Spleen (tissue), 11 donors: ENCODE data around the gene PTGES. TPM values are rescaled to one million over a fixed set of nuclear protein-coding genes. Genes with fewer than 3 reads are reported as not detected.
A peak's percentile ranks its signal among the peaks of the same experiment; 100 is the strongest.
"Not testable (repeated sequence)": the region's sequence is repeated elsewhere in the genome, so short reads cannot be mapped to it uniquely, and the experiment has no call there.

Experiments
- DNase-seq: peaks from one replicate; pipeline ENCODE4 v3.0.0-alpha.2; 2020
- H3K27ac ChIP-seq, 8 donors: fragments of 200-600 bp; sonication (generic) in 7 of 8; 1 replicate in 4 of 8; 2 replicates in 4 of 8; pipeline versions ENCODE4 v1.5.0 to v1.8.0; 2016 to 2021; ENCODE audit warnings: inconsistent platforms in 4 of 8, mild to moderate bottlenecking in 4 of 8, moderate library complexity in 1 of 8
- H3K27me3 ChIP-seq, 7 donors: fragments of 200-600 bp; sonication (generic) in 6 of 7; replicated peaks in 1 of 7; 1 replicate in 4 of 7; 2 replicates in 3 of 7; pipeline versions ENCODE4 v1.5.0 to v1.8.0; 2016 to 2021; ENCODE audit warnings: inconsistent platforms in 3 of 7, mild to moderate bottlenecking in 1 of 7
- H3K36me3 ChIP-seq, 6 donors: fragments of 200-600 bp; sonication (generic) in 5 of 6; 1 replicate in 4 of 6; 2 replicates in 2 of 6; pipeline versions ENCODE4 v1.5.0 to v1.8.0; 2016 to 2021; ENCODE audit warnings: inconsistent platforms in 2 of 6
- H3K4me1 ChIP-seq, 6 donors: fragments of 200-600 bp; sonication (generic) in 5 of 6; 1 replicate in 3 of 6; 2 replicates in 3 of 6; pipeline versions ENCODE4 v1.5.0 to v1.8.0; 2016 to 2021; ENCODE audit warnings: inconsistent platforms in 3 of 6
- H3K4me3 ChIP-seq, 8 donors: fragments of 200-600 bp; sonication (generic) in 7 of 8; 1 replicate in 4 of 8; 2 replicates in 4 of 8; pipeline versions ENCODE4 v1.5.0 to v1.8.0; 2016 to 2021; ENCODE audit warnings: inconsistent platforms in 4 of 8, mild to moderate bottlenecking in 4 of 8, moderate library complexity in 2 of 8
- H3K9me3 ChIP-seq, 8 donors: fragments of 200-600 bp; sonication (generic) in 7 of 8; 1 replicate in 4 of 8; 2 replicates in 4 of 8; pipeline versions ENCODE4 v1.5.0 to v1.8.0; 2016 to 2021; ENCODE audit warnings: inconsistent platforms in 4 of 8
- POLR2A ChIP-seq, 3 donors: fragments of 450-650 bp; IDR thresholded peaks; one replicate each; pipeline ENCODE4 v1.5.1; 2017; ENCODE audit warnings: antibody characterized with exemption in 3 of 3, mild to moderate bottlenecking in 1 of 3
- POLR2AphosphoS5 ChIP-seq, 3 donors: sonication (generic); formaldehyde crosslinking; IDR thresholded peaks; one replicate each; pipeline ENCODE4 v1.5.1; 2017; ENCODE audit warnings: antibody characterized with exemption in 3 of 3
- WGBS, 5 donors: extraction: QIAGEN DNeasy Blood & Tissue Kit in 3 of 5; methylation state at CpG; one replicate each; pipeline versions ENCODE4 v1.1.5 to v1.1.7; 2013 to 2018; 5-methylcytosine and 5-hydroxymethylcytosine counted together
- intact Hi-C: fragments of 100-400 bp; cut with DNase I; formaldehyde crosslinking; loops from one replicate; pipeline ENCODE4 v1.15.0; 2023; ENCODE audit warnings: low total_unique reads
- polyA plus RNA-seq, 3 donors: library from polyadenylated mRNA; stranded (reverse); fragments of 200-250 nt; gene quantifications; one replicate each; pipeline ENCODE4 v1.2.1, GENCODE V29; 2013
- total RNA-seq, 7 donors: library from RNA; depleted of rRNA in 3 of 7; stranded (reverse); fragments of >200 nt in 3 of 7; fragmentation: NEBNext Ultra II Directional in 4 of 7; extraction: Animal tissue kit (Norgen Biotek cat#: 25700) in 4 of 7; gene quantifications; one replicate each; pipeline versions ENCODE4 v1.1.0 to v1.2.1, GENCODE V29; 2016 to 2021
- TF ChIP-seq, protein P1 (sequence below), 11 experiments: fragments of 200-600 bp in 7 of 11; fragments of 450-650 bp in 4 of 11; sonication (generic) in 4 of 11; IDR thresholded peaks in 8 of 11; conservative IDR thresholded peaks in 3 of 11; 1 replicate in 7 of 11; 2 replicates in 4 of 11; pipeline versions ENCODE4 v1.4.0 to v1.8.0; 2016 to 2021; ENCODE audit warnings: antibody characterized with exemption in 11 of 11, inconsistent platforms in 4 of 11, mild to moderate bottlenecking in 1 of 11
- donor health status: healthy with polysubstance abuse.
- donor health status: DM: no; HTN: no; CAD: no; lungs with moderate emphysema.
- donor health status: DM: no; HTN: no; CAD: no.
- donor health status: Bipolar disorder and iron deficiency.
- donor health status: healthy.
- donor health status: DM: no; HTN: no; CAD: no.
- donor health status: DM: yes; HTN: yes; CAD: no.

The PTGES gene
- total and polyA plus RNA-seq, 10 donors: 1.4 to 7.2 (median 2.8) TPM

GRCh38 chr9:129777769-129778130, 24.9 kb upstream of the PTGES start:
- intact Hi-C loops: no loop called here
- H3K4me3 ChIP-seq: peak overlapping the region in 1 of 8 donors; percentile 31
- peak overlapping the region in 7 of 8 donors; percentile 58 to 80 (median 69) for H3K27ac ChIP-seq
- peaks cover 11 to 59% (median 31%) of the 10 kb centered on the region in 6 donors for H3K4me1 ChIP-seq
- no peak for DNase-seq
- no peak for TF ChIP-seq POLR2AphosphoS5 (IDR thresholded peaks at IDR 0.05)
- peaks cover 0 to 14% (median 0%) of the 10 kb centered on the region in 7 donors for H3K27me3 ChIP-seq
- no peaks in the 10 kb centered on the region for H3K36me3 ChIP-seq
- 45 to 54% (median 51%) methylated on average over 11 of the region's 11 CpGs for WGBS, 5 donors
- no peaks in the 10 kb centered on the region for H3K9me3 ChIP-seq

- H3K4me1 ChIP-seq: peaks cover 11 to 60% (median 31%) of the 10 kb centered on the region in 6 donors
Observed at GRCh38 chr9:129776938-129777768, 24.3 kb upstream of the PTGES start.

DNA sequence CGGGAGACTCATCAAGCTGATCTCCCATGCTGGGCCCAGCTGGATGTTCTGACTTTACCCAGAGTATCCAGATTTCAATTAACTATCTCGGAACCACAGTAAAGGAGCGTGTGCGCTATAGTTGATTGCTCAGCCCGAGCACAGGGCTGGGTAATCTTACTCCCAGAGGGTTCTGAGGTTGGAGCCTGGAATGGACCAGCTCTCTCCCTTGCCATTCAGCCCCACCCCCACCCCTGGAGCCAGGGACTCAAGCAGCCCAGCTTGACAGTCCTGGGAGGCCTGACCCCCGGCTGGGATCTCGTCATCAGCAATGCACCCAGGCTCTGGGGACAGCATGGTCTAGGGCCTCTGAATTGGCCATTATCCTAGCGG, 23.7 kb upstream of the PTGES start:
- Histone ChIP-seq H3K36me3 (no peaks in the 10 kb centered on the region), H3K4me3 (peak overlapping the region in 1 of 8 donors; percentile 31), H3K4me1 (peaks cover 11 to 60% (median 31%) of the 10 kb centered on the region in 6 donors), H3K9me3 (no peaks in the 10 kb centered on the region), H3K27me3 (peaks cover 0 to 14% (median 0%) of the 10 kb centered on the region in 7 donors), H3K27ac (peak overlapping the region in 7 of 8 donors; percentile 58 to 80 (median 69))
- TF ChIP-seq, protein P1, sequence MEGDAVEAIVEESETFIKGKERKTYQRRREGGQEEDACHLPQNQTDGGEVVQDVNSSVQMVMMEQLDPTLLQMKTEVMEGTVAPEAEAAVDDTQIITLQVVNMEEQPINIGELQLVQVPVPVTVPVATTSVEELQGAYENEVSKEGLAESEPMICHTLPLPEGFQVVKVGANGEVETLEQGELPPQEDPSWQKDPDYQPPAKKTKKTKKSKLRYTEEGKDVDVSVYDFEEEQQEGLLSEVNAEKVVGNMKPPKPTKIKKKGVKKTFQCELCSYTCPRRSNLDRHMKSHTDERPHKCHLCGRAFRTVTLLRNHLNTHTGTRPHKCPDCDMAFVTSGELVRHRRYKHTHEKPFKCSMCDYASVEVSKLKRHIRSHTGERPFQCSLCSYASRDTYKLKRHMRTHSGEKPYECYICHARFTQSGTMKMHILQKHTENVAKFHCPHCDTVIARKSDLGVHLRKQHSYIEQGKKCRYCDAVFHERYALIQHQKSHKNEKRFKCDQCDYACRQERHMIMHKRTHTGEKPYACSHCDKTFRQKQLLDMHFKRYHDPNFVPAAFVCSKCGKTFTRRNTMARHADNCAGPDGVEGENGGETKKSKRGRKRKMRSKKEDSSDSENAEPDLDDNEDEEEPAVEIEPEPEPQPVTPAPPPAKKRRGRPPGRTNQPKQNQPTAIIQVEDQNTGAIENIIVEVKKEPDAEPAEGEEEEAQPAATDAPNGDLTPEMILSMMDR (IDR thresholded peaks at IDR 0.05 in 8 of 11, conservative IDR thresholded peaks at IDR 0.05 in 3 of 11): no peak
- TF ChIP-seq POLR2A (IDR thresholded peaks at IDR 0.05) (no peak), POLR2AphosphoS5 (IDR thresholded peaks at IDR 0.05) (no peak)
- 68 to 96% (median 78%) methylated on average over 6 to 8 of the region's 8 CpGs for WGBS, 5 donors
- DNase-seq: no peak
- intact Hi-C loops: no loop called here

More at GRCh38 chr9:129776938-129777768, 24.3 kb upstream of the PTGES start:
- Histone ChIP-seq H3K4me3 (peak overlapping the region in 1 of 8 donors; percentile 31), H3K27me3 (peaks cover 0 to 14% (median 0%) of the 10 kb centered on the region in 7 donors), H3K36me3 (no peaks in the 10 kb centered on the region), H3K9me3 (no peaks in the 10 kb centered on the region), H3K27ac (peak overlapping the region in 7 of 8 donors; percentile 58 to 80 (median 69))
- intact Hi-C loops: no loop called here
- peak; percentile 62 to 80 (median 73) for TF ChIP-seq POLR2AphosphoS5 (IDR thresholded peaks at IDR 0.05)
- no peak for TF ChIP-seq POLR2A (IDR thresholded peaks at IDR 0.05)
- 8 to 11% (median 10%) methylated on average over 14 to 16 of the region's 16 CpGs for WGBS, 5 donors
- peak; percentile 92 for DNase-seq

GRCh38 chr9:129776096-129776495, 23.3 kb upstream of the PTGES start:
- whole genome bisulfite sequencing, 5 donors: 87 to 97% (median 96%) methylated on average over 4 of the region's 4 CpGs
- H3K27me3 ChIP-seq: peaks cover 0 to 14% (median 0%) of the 10 kb centered on the region in 7 donors
- intact Hi-C loops: not testable (repeated sequence)

DNA sequence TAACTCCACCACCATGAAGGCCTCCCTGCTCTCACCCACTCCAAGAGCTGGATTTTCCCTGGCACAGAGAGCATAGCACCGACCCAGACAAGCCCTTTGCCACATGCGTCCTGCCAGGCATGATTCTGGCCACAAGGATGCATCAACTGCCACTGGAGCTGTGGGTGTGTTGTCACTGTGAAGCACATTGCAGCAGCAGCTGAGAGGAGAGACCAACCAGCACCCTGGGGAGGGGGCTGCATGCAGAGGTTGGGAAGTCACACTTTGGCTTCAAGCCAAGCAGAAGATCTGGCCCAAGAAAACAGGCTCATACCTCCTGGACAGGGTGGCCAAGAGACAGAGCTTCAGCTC, 22.6 kb upstream of the PTGES start:
- H3K4me3 ChIP-seq: no peak overlapping the region
- TF ChIP-seq, protein P1 (IDR thresholded peaks at IDR 0.05 in 8 of 11, conservative IDR thresholded peaks at IDR 0.05 in 3 of 11): no peak
- no peak for TF ChIP-seq POLR2A (IDR thresholded peaks at IDR 0.05)
- no peak for TF ChIP-seq POLR2AphosphoS5 (IDR thresholded peaks at IDR 0.05)
- H3K4me1 ChIP-seq: peaks cover 11 to 60% (median 31%) of the 10 kb centered on the region in 6 donors
- intact Hi-C loops: no loop called here
- 26 to 58% (median 40%) methylated on average over 2 of the region's 2 CpGs for WGBS, 5 donors
- H3K27me3 ChIP-seq: peaks cover 0 to 14% (median 0%) of the 10 kb centered on the region in 7 donors
- H3K9me3 ChIP-seq: no peaks in the 10 kb centered on the region
- no peak for DNase-seq
- H3K27ac ChIP-seq: no peak overlapping the region
- no peaks in the 10 kb centered on the region for H3K36me3 ChIP-seq

More at GRCh38 chr9:129776096-129776495, 23.3 kb upstream of the PTGES start:
- H3K4me3 ChIP-seq, DNase-seq, H3K36me3 ChIP-seq, H3K9me3 ChIP-seq: not testable (repeated sequence)
- peak overlapping the region in 2 of 8 donors; percentile 72 to 80 for H3K27ac ChIP-seq
- H3K4me1 ChIP-seq: peaks cover 11 to 60% (median 31%) of the 10 kb centered on the region in 6 donors
